HG03460 (cell line): ENCODE results near the gene COL23A1.

ENCODE experiments used
- ATAC-seq: cut with Tn5 transposase; IDR thresholded peaks from one replicate; pipeline ENCODE4 v1.9.1; 2021; ENCODE audit not compliant: unreplicated experiment

Gene COL23A1

DNA sequence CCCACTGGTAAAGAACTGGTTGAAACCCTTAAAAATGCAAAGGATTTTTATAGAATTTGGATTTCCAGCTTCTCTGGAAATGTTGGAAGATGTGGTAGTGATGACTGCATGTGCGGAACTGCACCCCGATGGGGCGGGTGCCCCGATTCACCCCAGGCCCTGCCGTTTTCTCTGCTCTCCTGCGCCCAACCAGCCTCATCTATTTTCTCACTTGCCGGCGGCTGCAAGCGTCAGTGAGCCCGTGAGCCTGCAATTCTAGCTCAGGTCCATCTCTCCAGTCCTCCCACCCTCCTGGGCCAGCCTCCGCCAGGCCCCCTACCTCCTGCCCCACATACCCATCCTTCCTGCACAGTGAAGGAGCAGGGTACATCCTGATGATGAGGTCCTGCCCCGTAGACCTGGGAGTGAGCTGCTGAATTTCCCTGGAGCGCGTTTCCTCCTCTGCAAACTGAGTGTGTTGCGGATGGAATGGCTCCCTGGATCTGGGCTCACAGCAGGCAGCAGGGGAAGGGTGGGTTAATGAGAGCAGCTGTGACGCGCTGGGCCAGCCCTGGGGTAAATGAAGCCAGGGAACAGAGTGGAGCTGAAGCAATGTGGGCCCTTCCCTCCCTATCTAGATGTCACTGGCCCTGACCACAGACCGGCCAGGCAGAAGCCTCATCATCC, 311.7 kb downstream of the COL23A1 start:
- ATAC-seq, result no peak

DNA sequence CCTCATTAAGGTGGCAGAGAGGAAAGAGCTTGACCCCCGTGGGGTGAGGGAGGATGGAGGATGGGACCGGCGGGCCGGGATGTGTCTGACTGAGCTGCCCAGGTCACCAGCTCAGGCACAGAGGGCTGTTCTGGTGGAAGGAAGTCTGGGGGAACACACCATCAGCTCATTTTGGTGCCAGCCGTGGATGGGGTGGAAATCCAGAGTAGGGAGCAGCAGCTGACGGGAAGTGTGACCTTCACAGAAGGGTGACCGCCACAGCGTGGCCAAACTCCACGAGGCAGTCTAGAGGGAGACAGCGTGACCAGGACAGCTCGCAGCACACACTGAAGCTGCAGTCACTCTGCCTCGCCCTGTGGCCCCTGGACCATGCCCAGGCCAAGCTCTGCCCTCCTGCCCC, 312.3 kb downstream of the COL23A1 start:
- no peak for ATAC-seq

DNA sequence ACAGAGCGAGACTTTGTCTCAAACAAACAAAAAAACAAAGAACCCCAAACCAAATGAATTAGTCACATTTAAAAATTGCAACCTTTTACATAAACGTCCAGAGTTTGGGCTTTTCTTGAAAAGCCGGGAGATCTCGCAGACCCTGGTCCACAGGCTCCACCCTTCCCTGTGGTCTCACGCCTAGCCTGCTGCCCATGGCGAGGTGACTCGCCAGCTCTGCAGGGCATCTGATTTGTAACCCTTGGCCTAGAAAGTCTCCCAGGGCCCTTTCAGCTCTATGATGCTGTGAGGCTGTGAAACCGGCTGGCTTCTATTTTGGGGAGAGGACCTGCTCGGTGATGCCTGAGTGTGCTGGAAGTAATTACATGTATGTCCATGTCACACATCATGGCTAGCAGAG, 312.8 kb downstream of the COL23A1 start:
- no peak for ATAC-seq

DNA sequence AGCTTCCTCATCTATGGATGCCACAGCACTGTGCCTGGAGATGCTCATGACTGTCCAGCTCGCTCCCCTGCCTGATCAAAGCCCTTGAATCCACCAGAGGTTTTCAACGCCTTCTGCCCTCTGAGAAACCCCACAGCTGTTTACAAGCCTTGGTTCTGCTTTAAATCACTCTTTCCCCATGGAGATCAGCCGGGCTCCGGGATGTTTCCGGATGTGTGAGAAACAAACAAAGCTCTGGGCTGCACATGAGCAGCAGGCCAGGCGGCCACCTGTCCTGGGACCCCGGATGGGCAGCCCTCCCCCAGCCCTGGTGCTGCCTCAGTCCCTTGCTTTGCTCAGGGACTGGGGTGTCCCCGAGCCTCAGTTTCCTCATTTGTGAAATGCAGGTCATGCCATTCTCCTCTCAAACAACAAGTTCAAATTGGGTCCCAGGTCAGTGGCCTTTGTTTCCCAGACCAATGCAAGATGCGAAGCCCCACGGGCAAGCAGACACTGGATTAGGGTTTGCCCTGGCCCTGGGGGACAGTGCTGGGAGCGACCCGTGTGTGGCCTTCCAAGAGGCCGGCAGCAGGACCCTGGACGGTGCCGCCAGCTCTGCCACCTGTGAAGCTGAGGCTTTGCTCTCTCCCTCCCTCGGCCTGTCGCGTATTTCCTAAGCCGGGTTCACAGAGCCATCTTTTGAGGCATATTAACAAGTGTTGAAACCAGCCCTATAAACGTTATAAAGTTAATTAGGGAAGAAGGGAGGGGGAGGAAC, 315.2 kb downstream of the COL23A1 start:
- no peak for ATAC-seq

DNA sequence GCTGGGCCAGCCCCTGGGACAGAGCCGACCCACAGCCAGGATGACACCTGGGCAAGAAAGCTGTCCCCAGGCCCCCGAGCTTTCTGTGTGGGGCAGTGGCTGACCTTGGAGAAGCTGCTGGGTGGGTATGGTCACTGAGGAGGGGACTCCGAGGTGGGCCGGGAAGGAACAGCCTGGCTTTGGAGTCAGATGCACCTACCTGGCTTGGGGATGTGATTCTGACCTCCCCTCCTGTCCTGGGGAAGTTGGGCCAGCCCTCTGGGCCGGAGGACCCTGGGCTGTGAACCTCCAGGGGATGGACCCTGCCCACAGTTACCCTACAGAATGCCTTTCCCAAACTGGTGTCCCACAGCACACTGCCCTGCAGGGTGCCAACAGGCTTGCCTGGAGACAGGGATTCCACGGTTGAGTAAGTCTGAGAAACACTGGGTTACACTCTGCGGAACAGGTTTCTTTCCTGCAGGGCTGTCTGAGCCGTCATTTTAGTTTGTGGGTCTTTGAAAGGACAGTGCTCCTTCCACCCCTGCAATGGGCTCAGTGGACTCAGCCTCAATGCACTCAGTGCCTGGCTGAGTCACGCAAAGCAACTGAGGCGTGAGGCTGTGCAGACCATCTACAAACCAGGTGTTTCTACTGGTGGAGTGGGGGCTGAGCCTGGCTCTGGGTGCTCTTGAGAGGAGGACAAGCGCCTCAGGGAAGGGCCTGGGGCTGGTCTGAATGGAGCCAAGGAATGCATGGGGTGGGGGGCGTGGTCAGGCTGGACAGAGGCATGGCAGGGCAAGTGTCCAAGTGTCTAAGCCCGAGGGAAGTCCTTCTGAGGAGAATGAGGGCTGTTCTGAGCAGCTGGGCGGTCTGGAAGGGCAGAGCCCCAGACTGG, 316.3 kb downstream of the COL23A1 start:
- ATAC-seq, result no peak

DNA sequence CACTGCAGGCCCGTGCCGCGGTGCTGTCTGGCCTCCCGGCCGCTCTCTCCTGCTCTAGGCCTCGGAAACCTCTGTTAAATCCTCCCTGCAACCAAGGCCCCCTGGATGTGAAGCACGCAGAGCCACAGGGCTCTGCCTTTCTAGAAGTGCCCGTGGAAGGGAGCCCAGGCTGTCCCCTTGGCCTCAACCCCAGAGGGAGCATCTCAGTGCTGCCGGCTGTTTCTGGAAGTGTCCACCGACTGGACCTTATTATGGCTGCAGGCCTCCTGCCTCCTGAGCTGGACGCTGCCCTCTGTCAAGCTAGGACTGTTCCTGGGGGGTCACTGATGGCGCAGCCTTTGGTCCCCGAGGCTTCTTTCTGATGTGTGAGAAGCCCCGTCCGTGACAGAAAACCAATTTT, 317.2 kb downstream of the COL23A1 start:
- no peak for ATAC-seq

DNA sequence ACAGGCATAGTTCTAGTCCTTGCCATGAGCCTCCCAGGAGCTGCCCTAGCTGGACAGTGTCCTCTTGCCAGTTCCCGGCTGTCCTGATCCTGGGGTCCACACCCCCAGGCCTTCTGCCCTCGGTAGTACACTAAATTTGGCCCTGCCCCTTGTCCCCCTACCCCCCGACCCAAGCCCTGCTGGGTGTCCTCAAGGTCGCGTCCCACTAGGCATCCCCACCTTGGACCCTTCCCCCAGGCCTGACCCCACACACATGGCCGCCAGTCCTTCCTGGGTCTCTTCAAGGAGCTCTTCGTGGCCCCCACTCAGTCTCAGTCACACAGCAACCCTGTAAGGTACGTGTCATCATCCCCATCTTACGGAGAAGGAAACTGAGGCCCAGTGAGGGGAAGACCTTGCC, 317.6 kb downstream of the COL23A1 start:
- ATAC-seq, result no peak

DNA sequence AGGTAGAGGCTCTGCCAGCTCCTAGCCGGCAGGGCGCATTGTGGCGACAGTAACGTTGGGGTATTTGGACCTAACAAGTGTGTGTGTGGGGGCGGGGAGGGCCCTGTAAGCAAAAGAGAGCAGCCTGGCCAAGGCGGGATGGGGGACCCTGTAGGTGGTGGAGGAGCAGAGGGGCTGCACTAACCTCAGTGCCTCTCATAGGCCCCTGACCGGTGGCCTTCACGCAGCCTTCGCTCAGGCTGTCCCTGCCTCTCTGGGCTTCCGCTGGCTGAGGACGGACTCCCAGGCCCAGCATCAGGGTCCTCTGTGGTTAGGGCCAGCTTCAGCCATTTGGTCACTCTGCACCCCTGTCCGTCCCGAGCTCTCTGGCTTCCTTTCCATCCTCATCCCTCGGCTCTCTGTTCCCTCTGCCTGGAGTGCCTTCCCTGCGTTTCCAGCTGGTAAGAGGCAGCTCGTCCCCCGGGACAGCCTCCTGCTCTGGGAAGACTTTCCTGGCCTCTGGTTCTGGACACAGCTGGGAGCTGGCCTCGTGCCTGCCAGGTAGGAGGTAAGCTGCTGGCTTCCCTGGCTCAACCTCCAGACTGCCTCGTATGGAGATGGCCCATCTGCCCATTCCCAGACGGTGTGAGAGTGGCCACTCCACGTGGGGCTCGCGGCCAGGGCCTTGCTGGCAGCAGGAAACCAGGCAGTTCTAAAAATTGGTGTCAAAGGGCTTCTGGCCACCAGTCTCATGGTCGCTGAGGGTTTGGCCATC, 318.3 kb downstream of the COL23A1 start:
- ATAC-seq, result no peak

DNA sequence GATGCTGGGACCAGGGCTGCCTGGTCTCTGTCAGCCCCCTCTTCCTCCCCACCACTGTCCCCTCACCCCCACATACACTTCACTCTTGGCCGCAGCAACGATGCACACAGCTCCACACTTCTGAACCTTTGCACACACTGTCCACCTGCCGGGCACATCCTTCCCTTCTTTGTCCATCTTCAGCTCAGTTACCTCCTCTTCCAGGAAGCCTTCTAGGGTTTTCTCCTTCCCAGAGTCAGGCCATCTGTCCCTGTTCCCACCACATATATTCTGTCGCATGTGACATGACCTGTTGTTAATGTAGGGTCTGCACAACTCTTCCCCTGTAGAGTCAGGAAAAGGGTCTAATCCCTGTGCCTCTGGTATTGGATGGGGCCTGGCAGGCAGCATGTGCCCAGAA, 319.0 kb downstream of the COL23A1 start:
- ATAC-seq, result no peak

DNA sequence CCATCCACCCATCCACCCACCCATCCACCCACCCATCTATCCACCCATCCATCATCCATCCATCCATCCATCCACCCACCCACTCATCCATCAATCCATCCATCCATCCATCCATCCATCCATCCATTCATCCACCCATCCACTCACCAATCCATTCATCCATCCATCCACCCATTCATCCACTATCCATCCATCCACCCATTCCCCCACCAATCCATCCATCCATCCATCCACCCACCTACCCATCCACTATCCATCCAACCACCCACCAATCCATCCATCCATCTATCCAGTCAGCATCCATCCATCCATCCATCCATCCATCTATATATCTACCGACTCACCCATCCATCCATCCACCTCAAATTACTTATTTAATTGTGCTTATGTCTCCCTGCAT, 320.7 kb downstream of the COL23A1 start:
- ATAC-seq, result no peak

DNA sequence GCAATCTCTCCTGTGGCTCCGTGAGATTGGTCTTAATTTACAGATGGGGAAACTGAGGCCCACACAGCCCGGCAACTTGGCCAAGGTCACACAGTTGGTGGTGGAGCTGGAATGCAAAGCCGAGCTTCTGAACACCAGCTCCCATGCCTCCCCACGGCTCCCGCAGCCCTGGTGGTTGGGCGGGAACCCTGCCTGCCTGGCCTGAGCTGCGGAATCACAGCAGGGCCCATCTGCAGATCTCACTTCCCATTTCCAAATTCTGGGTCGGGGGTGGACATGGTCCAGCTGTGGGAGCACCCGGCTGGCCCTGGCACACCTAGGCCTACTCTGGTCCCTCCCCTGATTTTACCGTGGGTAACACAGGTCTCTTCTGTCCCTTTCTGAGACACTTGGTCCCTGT, 322.3 kb downstream of the COL23A1 start:
- ATAC-seq, result no peak

DNA sequence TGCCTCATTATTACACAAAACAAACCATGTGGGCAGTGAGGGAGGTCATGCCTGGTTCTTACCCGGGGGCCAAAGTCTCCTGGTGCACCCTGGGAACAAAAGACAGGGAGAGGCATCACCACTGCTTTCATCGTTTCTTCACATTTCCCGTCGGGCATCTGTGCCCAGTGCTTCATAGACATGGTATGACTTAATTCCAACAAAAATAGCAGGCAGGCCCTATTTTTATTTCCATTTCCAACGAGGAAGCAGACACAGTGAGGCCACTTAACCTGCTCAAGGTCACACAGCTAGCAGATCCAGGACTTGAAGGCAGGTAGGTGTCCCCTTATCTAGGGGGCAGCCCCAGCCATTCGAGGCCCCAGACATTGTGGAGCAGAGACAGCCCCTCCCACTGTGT, 322.9 kb downstream of the COL23A1 start:
- ATAC-seq, result no peak

DNA sequence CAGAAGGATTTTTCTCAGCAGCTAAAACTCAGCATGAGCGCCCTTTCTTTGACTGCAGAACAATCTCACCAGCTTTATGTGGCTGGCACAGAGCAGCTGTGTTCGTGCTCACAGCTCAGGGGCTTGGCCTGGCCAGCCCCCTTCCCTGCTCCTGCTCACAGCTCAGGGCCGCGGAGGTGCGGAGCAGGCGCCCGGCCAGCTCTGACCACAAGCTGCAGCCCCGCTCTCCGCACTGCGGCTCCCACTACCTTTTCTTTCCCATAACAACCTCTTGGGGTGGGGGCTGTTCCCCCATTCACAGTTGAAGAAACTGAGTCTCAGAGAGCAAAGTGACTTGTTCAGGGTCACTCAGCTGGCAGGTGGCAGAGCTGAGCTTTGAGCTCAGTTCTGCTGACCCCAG, 323.6 kb downstream of the COL23A1 start:
- ATAC-seq, result no peak

DNA sequence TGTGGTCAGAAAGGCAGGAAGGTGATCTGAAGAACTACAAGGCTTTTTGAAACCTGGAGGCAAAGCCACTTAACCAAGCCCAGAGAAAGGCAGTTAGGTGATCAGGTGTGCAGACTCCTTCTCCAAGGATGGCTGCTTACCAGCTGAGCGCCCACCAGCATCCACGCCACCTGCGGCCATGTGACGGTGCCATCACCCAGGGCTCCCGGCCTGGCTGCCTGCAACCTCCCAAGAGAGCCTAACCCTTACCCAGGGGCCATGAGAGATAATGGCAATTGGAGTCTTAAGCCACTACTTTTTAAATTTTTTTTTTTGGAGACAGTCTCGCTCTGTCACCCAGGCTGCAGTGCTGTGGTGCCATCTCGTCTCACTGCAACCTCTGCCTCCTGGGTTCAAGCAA, 324.4 kb downstream of the COL23A1 start:
- no peak for ATAC-seq

DNA sequence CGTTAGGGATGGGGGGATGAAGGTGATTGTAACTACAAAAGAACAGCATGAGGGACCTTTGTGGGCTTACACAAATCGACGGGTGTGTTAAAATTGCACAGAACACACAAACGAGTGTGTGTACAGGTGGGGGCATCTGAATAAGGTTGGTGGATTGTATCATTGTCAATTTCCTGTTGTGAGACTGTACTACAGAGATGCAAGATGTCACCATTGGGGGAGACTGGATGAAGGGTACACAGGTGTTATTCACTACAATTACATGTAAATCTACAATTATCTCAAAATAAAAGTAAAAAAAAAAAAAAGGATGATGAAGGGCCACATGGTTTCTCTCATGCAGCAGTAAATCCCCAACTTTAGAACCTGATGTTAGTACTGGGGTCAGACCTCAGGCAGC, 326.1 kb downstream of the COL23A1 start:
- ATAC-seq, result no peak

DNA sequence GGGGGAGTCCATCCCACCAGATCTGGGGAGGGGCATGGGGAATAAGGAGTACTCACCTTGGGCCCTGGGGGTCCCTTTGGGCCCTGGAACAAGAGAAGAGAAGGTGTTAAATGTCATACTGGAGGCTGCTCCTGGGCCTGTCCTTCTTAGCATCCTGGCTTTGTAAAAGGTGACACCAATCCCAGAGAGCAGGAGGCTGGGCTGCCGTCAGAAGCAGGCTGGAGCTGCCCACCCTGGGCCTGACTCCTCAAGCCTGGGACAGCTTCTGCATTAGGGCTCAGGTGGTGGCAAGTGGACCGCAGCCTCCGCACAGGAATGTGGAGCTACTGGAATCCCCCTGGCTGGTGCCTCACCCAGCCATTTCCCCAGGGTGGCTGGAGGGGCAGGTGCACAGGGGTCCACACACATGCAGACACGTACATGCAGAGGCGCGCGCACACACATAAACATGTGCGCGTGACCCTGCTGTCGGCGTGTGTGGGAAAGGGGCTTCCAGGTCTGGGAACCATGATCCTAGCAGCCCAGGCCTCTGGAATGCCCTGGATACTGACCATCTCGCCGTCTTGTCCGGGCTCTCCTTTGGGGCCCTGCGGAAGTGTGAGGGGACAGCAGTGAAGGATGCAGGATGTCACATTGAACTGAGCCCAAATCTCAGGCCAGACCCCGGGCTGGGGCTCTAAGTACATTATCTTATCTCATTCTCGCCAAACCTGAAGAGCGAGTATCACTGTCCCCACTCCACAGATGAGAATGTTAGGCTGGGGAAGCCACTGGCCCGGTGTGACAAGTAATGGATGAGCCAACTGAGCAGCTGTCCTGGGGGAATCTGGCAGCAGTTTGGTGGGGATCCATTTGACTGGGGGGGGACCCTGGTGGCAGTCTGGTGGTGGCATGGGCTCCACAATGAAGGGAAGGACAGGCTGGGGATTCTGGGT, 328.3 kb downstream of the COL23A1 start:
- ATAC-seq, result no peak

DNA sequence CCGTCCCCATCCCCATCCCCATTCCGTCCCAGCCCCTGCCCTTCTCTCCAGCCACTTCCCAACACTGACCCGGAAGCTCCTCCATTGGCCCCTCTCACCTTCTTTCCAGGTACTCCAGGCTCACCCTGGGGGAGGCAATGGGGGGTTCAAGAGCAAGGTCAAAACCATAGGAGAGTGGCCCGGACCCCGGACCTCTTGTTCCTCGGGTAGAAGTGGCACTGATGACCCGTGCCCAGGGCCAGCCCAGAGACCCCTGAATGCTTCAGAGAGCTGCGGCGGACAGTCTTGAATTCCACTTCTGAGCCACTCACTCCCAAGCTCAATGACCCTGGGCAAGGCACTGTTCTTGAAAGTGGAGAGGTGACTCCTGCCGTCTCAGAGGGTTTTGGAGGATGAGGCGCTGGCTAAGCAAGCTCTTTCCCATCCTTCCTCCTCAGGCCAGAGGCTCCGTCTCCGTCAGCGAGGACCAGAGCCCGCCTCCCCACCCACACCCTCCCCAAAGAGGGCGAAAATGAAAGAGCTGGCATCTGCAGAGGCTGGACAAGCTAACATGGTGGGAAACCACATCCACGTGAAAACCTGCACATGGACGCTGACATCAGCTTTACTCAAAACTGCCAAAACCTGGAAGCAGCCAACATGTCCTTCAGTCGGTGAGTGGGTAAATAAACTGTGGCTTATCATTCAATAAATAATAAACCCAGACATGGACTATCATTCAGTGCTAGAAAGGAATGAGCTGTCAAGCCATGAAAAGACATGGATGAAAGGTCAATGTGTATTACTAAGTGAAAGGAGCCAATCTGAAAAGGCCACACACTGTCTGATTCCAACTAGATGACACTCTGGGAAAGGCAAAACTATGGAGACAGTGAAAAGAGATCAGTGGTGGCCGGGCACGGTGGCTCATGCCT, 330.3 kb downstream of the COL23A1 start:
- no peak for ATAC-seq

DNA sequence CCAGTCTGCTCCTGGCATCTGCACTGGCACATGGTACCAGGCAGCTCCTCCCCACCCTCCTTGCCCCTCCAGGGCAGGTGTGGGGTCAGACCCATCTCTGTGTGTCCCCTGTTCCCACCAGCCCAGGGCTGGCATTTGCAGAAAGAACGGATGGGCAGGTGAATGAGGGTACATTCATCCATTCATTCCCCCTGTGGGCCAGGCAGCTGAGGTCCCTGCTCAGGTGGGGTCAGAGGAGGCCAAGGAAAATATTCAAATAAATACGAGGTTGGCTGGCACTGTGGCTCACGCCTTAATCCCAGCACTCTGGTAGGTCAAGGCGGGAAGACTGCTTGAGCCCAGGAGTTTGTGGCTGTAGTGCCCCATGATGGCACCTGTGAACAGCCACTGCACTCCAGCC, 332.5 kb downstream of the COL23A1 start:
- ATAC-seq, result no peak

DNA sequence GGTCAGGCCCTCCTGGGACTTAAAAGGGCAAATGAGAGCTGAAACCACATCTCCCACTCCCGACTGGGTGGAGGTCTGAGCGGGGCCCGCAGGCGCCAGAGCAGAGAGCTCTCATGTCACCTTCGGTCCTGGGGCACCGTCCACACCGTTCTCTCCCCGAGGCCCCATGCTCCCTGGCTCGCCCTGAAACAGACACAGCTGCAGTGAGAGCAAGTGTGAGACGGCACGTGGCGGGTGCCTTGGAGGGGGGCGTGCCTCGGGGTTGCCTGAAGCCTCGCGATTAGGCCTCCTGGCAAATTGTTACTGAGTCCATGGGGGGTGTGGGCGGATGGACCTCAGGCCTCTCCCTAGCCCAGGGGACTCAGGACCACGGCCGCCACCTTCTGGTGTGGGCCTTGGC, 333.4 kb downstream of the COL23A1 start:
- no peak for ATAC-seq
